Neural progenitor cell (in vitro differentiated cells): ENCODE measurements around the gene TEAD1.

Source experiments
- EZH2 ChIP-seq: fragments of 200-600 bp; sonication (generic); IDR thresholded peaks from 2 replicates; pipeline ENCODE4 v1.6.1; 2017; ENCODE audit warnings: antibody characterized with exemption, mild to moderate bottlenecking, moderate library complexity
- EZH2phosphoT487 ChIP-seq: fragments of 200-600 bp; sonication (generic); IDR thresholded peaks from 2 replicates; pipeline ENCODE4 v1.6.1; 2017; ENCODE audit warnings: antibody characterized with exemption
- TF ChIP-seq, protein P1 (sequence below): fragments of 200-600 bp; sonication (generic); IDR thresholded peaks from 2 replicates; pipeline ENCODE4 v1.5.1; 2017; ENCODE audit warnings: antibody characterized with exemption, mild to moderate bottlenecking

DNA sequence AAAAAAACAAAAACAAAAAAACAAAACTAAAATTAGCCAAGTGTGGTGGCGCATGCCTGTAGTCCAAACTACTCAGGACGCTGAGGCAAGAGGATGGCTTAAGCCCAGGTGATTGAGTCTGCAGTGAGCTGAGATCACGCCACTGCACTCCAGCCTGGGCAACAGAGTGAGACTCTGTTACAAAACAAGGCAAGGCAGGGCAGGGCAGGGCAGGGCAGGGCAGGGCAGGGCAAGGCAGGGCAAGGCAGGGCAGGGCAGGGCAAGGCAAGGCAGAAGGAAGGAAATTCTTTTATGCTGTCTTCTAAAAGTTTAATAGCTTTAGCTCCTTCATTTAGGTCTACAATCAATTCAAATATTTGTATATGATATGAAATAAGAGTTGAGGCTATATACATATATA is 284.8 kb downstream of the TEAD1 start:
- TF ChIP-seq EZH2 (no peak), EZH2phosphoT487 (no peak)
- TF ChIP-seq, protein P1, sequence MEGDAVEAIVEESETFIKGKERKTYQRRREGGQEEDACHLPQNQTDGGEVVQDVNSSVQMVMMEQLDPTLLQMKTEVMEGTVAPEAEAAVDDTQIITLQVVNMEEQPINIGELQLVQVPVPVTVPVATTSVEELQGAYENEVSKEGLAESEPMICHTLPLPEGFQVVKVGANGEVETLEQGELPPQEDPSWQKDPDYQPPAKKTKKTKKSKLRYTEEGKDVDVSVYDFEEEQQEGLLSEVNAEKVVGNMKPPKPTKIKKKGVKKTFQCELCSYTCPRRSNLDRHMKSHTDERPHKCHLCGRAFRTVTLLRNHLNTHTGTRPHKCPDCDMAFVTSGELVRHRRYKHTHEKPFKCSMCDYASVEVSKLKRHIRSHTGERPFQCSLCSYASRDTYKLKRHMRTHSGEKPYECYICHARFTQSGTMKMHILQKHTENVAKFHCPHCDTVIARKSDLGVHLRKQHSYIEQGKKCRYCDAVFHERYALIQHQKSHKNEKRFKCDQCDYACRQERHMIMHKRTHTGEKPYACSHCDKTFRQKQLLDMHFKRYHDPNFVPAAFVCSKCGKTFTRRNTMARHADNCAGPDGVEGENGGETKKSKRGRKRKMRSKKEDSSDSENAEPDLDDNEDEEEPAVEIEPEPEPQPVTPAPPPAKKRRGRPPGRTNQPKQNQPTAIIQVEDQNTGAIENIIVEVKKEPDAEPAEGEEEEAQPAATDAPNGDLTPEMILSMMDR, result no peak
